BE2C (cell line): ENCODE measurements around the gene CERCAM.
"Not testable (repeated sequence)": the region's sequence is repeated elsewhere in the genome, so short reads cannot be mapped to it uniquely, and the experiment has no call there.

Source experiments
- DNase-seq: peaks from one replicate; pipeline ENCODE4 v3.0.0-alpha.2; 2020
- H3K27me3 ChIP-seq: fragments of 250-450 bp; sonication (Bioruptor Pico); 2 replicates; pipeline ENCODE4 v1.5.1; 2020; ENCODE audit warnings: mild to moderate bottlenecking
- H3K36me3 ChIP-seq: fragments of 250-450 bp; sonication (Bioruptor Pico); 2 replicates; pipeline ENCODE4 v1.5.1; 2020; ENCODE audit warnings: mild to moderate bottlenecking
- H3K4me1 ChIP-seq: fragments of 250-450 bp; sonication (Bioruptor Pico); 2 replicates; pipeline ENCODE4 v1.5.1; 2020
- H3K4me3 ChIP-seq: 2 replicates; pipeline ENCODE4 v1.5.1; 2011; ENCODE audit warnings: low read depth, low read length
- H3K9me3 ChIP-seq: fragments of 250-450 bp; sonication (Bioruptor Pico); 2 replicates; pipeline ENCODE4 v1.5.1; 2020
- TF ChIP-seq, protein P1 (sequence below): IDR thresholded peaks from 2 replicates; pipeline ENCODE4 v1.5.1; 2012; ENCODE audit warnings: mild to moderate bottlenecking, low read depth, low read length

CERCAM gene

DNA sequence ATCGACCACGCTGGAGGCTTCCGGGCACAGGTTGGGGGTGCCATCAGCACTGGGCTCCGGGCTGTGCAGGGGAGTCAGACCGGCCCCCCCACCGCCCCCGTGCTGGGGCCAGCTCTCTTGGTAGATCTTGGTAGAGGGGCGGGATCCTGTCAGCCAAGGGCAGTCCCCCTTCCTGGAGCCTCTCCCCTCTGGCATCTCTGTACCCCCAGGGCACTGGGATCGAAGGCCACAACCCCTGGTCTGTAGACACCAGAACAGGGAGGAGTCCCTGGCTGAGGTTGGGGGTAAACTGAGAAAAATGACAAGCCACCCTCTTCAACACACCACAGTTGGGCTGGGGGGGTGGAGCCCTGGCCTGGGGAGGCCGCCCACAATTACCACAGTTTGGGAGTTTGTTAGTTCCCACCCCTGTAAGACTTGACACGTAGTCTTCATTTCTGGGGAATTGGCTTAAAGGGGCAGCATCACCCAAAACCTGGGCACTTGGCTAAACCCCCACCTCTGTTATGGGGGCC lies 882 bp downstream of the CERCAM start:
- DNase-seq, result no peak

DNA sequence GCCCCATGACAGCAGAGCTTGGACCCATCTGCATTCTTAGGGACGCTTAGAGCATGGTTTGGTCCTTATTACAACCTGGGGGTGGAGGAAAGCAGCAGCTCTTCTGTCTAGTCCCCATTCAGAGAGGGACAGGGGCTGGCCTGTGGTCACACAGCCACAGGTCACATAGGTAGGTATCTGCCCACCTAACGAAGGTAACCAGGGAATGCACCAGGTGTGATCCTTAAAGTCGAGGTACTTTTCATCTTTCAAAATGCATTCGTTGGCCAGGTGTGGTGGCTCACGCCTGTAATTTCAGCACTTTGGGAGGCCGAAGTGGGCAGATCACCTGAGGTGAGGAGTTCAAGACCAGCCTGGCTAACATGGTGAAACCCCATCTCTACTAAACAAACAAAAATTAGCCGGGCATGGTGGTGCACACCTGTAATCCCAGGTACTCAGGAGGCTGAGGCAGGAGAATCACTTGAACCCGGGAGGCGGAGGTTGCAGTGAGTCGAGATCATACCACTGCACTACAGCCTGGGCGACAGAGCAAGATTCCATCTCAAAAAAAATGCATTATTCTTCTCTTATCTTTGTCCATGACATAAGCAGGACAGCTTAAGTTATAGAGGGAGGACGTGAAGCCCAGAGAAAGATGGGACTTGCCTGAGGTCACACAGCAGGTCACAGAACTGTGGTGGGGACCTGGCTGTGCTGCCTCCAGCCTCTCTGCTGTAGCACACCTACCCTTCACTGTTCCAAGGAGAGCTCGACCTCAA lies 1.5 kb downstream of the CERCAM start:
- not testable (repeated sequence) for DNase-seq, H3K36me3 ChIP-seq, H3K4me1 ChIP-seq, H3K9me3 ChIP-seq, H3K4me3 ChIP-seq, H3K27me3 ChIP-seq

More for the DNA sequence above, 882 bp downstream of the CERCAM start:
- no peaks in the 10 kb centered on the region for H3K27me3 ChIP-seq
- H3K9me3 ChIP-seq, result no peaks in the 10 kb centered on the region
- H3K4me3 ChIP-seq, result peak overlapping the region; percentile 67
- TF ChIP-seq, protein P1, sequence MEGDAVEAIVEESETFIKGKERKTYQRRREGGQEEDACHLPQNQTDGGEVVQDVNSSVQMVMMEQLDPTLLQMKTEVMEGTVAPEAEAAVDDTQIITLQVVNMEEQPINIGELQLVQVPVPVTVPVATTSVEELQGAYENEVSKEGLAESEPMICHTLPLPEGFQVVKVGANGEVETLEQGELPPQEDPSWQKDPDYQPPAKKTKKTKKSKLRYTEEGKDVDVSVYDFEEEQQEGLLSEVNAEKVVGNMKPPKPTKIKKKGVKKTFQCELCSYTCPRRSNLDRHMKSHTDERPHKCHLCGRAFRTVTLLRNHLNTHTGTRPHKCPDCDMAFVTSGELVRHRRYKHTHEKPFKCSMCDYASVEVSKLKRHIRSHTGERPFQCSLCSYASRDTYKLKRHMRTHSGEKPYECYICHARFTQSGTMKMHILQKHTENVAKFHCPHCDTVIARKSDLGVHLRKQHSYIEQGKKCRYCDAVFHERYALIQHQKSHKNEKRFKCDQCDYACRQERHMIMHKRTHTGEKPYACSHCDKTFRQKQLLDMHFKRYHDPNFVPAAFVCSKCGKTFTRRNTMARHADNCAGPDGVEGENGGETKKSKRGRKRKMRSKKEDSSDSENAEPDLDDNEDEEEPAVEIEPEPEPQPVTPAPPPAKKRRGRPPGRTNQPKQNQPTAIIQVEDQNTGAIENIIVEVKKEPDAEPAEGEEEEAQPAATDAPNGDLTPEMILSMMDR, result no peak
- H3K4me1 ChIP-seq, result peaks cover 7% of the 10 kb centered on the region
- H3K36me3 ChIP-seq, result no peaks in the 10 kb centered on the region

DNA sequence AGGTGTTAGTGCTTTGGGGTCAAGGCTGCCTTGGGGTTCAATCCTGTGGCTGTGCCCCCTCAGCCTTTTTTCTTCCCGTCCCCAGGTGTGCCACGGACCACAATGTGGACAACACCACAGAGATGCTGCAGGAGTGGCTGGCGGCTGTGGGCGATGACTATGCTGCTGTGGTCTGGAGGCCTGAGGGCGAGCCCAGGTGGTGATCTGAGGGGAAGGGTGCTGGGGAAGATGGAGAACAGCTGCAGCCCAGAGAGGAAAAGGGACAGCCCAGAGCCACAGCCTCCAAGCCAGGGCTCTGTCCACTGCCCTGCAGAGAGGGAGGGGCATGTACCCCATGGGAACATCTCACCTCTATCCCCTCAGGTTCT lies 2.1 kb downstream of the CERCAM start:
- Histone ChIP-seq H3K9me3 (no peaks in the 10 kb centered on the region), H3K4me3 (no peak overlapping the region), H3K36me3 (no peaks in the 10 kb centered on the region), H3K27me3 (no peaks in the 10 kb centered on the region), H3K4me1 (peaks cover 7% of the 10 kb centered on the region)
- TF ChIP-seq, protein P1, result no peak
- no peak for DNase-seq

DNA sequence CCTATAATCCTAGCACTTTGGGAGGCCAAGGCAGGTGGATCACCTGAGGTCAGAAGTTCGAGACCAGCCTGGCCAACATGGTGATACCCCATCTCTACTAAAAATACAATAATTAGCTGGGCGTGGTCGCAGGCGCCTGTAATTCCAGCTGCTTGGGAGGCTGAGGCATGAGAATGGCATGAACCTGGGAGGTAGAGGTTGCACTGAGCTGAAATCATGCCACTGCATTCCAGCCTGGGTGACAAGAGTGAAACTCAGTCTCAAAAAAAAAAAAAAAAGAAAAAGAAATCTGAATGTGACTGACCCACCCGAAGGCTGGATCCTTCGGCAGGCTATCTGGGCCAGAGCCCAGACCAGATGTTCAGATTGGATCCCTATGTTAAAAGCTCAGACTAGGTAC lies 2.7 kb downstream of the CERCAM start:
- not testable (repeated sequence) for H3K36me3 ChIP-seq, H3K9me3 ChIP-seq, H3K27me3 ChIP-seq, H3K4me3 ChIP-seq, DNase-seq, H3K4me1 ChIP-seq

DNA sequence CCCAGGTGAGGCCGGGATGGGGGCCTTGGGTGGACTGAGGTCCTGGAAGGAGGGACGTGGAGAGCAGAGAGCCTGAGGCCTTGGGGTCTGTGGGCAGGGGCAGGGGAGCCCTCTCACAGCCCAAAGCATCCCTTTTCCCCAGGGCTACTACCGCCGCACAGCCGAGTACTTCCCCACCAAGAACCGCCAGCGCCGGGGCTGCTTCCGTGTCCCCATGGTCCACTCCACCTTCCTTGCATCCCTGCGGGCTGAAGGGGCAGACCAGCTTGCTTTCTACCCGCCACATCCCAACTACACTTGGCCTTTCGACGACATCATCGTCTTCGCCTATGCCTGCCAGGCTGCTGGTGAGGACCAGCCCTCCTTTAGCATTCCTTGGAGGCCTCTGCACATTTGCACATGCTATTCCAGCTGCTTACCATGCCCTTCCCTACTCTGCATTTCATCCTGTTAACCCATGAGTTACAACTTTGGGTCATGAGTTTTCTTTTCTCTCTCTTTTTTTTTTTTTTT lies 3.7 kb downstream of the CERCAM start:
- no peak for DNase-seq
- Histone ChIP-seq H3K4me3 (no peak overlapping the region), H3K27me3 (no peaks in the 10 kb centered on the region), H3K9me3 (no peaks in the 10 kb centered on the region), H3K4me1 (peaks cover 1% of the 10 kb centered on the region), H3K36me3 (no peaks in the 10 kb centered on the region)
- TF ChIP-seq, protein P1, result no peak

DNA sequence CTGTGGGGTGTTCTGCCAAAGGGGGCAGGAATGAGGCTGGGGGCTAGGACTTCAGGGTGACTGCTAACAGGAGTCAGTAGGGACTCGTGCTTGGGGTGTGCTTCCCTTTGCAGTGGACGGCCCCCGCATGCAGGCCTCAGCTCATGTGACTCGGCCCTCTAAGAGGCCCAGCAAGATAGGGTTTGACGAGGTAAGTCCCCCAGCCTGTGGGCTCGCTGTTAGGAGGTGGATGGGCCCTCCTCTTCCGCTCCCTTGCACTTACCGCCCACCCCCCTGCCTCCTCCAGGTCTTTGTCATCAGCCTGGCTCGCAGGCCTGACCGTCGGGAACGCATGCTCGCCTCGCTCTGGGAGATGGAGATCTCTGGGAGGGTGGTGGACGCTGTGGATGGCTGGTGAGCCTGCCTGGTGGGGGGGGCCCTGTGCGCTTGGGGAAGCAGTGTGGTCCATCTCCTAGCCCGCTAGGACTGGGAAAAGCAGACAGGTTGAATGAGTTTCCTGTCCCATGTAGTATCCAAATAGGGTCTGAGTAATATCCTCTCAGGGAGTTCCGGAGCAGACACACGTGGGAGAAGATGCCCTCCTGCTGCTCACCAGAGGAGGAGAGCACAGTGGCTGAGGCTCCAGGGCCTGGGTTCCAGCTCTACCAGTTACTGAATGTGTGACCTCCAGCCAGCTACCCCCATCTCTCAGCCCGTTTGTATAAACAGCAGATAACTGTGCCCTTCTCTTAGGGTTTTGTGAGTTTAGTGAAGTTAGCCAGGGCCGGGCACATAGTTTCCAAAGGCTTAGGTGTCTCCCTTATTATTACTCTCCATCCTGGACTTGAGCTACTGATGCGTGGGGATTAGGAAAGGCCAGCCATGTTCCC lies 8.2 kb downstream of the CERCAM start:
- no peak for DNase-seq
- TF ChIP-seq, protein P1, result 0 out of 2 replicates have a peak, but pooled peaks have one; percentile 15
- Histone ChIP-seq H3K4me3 (no peak overlapping the region), H3K4me1 (no peaks in the 10 kb centered on the region), H3K9me3 (no peaks in the 10 kb centered on the region), H3K36me3 (no peaks in the 10 kb centered on the region), H3K27me3 (no peaks in the 10 kb centered on the region)
